ENCODE results near the gene UACA. TPM values are rescaled to one million over a fixed set of nuclear protein-coding genes. Genes with fewer than 3 reads are reported as not detected.
"Not testable (repeated sequence)": the region's sequence is repeated elsewhere in the genome, so short reads cannot be mapped to it uniquely, and the experiment has no call there.

Gene UACA
- total RNA-seq, 1 donor from 2014 or later, result 48.0 TPM

GRCh38 chr15:70669006-70669602 lies 94.3 kb downstream of the UACA start:
- no peak for DNase-seq (ENCODE audit: low read depth)

- DNase-seq (ENCODE audit: low read depth), result no peak
These were observed 97.8 kb downstream of the UACA start for GRCh38 chr15:70665599-70665998.

- DNase-seq (ENCODE audit: low read depth), result no peak
These were observed 98.9 kb downstream of the UACA start for GRCh38 chr15:70664494-70664893.

- DNase-seq (ENCODE audit: low read depth), result not testable (repeated sequence)
These were observed 100.3 kb downstream of the UACA start for GRCh38 chr15:70663069-70663468.

GRCh38 chr15:70659662-70660061 lies 103.7 kb downstream of the UACA start:
- no peak for DNase-seq (ENCODE audit: low read depth)

- DNase-seq (ENCODE audit: low read depth), result no peak
These were observed 104.7 kb downstream of the UACA start for GRCh38 chr15:70658641-70659040.

- DNase-seq (ENCODE audit: low read depth), result peak; percentile 76
These were observed 109.9 kb downstream of the UACA start for GRCh38 chr15:70653426-70653825.

- no peak for DNase-seq (ENCODE audit: low read depth)
These were observed 111.0 kb downstream of the UACA start for GRCh38 chr15:70652341-70652740.

- DNase-seq (ENCODE audit: low read depth), result no peak
These were observed 112.0 kb downstream of the UACA start for GRCh38 chr15:70651303-70651845.

GRCh38 chr15:70650567-70651302 lies 112.6 kb downstream of the UACA start:
- DNase-seq (ENCODE audit: low read depth), result no peak

- no peak for DNase-seq (ENCODE audit: low read depth)
These were observed 116.0 kb downstream of the UACA start for GRCh38 chr15:70647396-70647795.

GRCh38 chr15:70646169-70646568 lies 117.2 kb downstream of the UACA start:
- no peak for DNase-seq (ENCODE audit: low read depth)

GRCh38 chr15:70643783-70644125 lies 119.6 kb downstream of the UACA start:
- peak; percentile 68 for DNase-seq (ENCODE audit: low read depth)

GRCh38 chr15:70643106-70643782 lies 120.1 kb downstream of the UACA start:
- DNase-seq (ENCODE audit: low read depth), result no peak

- DNase-seq (ENCODE audit: low read depth), result peak; percentile 32
These were observed 126.7 kb downstream of the UACA start for GRCh38 chr15:70636540-70637165.

- DNase-seq (ENCODE audit: low read depth), result no peak
These were observed 127.5 kb downstream of the UACA start for GRCh38 chr15:70635895-70636294.

- DNase-seq (ENCODE audit: low read depth), result no peak
These were observed 129.4 kb downstream of the UACA start for GRCh38 chr15:70633991-70634390.

- DNase-seq (ENCODE audit: low read depth), result no peak
These were observed 130.1 kb downstream of the UACA start for GRCh38 chr15:70633103-70633831.

- DNase-seq (ENCODE audit: low read depth), result peak; percentile 7
These were observed 130.8 kb downstream of the UACA start for GRCh38 chr15:70632491-70633102.

GRCh38 chr15:70632079-70632478 lies 131.3 kb downstream of the UACA start:
- no peak for DNase-seq (ENCODE audit: low read depth)

- DNase-seq (ENCODE audit: low read depth), result no peak
These were observed 133.6 kb downstream of the UACA start for GRCh38 chr15:70629735-70630273.
